Colonic mucosa (tissue), 4 donors: ENCODE results near the gene PCGF1. TPM values are rescaled to one million over a fixed set of nuclear protein-coding genes. Genes with fewer than 3 reads are reported as not detected.
A peak's percentile ranks its signal among the peaks of the same experiment; 100 is the strongest.

Experiments used
- DNase-seq: peaks from one replicate; pipeline ENCODE4 v3.0.0-alpha.2; 2020
- H3K27ac ChIP-seq: fragments of 200-600 bp; one replicate; pipeline ENCODE4 v1.8.0; 2021
- H3K27me3 ChIP-seq: fragments of 200-600 bp; one replicate; pipeline ENCODE4 v1.8.0; 2021
- H3K36me3 ChIP-seq: fragments of 200-600 bp; one replicate; pipeline ENCODE4 v1.8.0; 2021
- H3K4me1 ChIP-seq: fragments of 200-600 bp; one replicate; pipeline ENCODE4 v1.8.0; 2021; ENCODE audit warnings: mild to moderate bottlenecking
- H3K4me3 ChIP-seq: fragments of 200-600 bp; one replicate; pipeline ENCODE4 v1.8.0; 2021
- H3K9ac ChIP-seq, 2 donors: one replicate each; pipeline ENCODE4 v1.7.0; 2013; ENCODE audit warnings: control low read depth in 2 of 2, low read depth in 2 of 2, low read length in 2 of 2
- H3K9me3 ChIP-seq: fragments of 200-600 bp; one replicate; pipeline ENCODE4 v1.8.0; 2021
- intact Hi-C: fragments of 100-400 bp; cut with DNase I; formaldehyde crosslinking; loops from one replicate; pipeline ENCODE4 v1.14.1; 2022
- total RNA-seq, 2 donors: library from RNA; stranded (reverse); fragmentation: NEBNext Ultra II Directional in 1 of 2; extraction: Animal tissue kit (Norgen Biotek cat#: 25700) in 1 of 2; gene quantifications; one replicate each; pipeline ENCODE4 v1.2.1, GENCODE V29; 2021
- TF ChIP-seq, protein P1 (sequence below): fragments of 200-600 bp; IDR thresholded peaks from one replicate; pipeline ENCODE4 v1.8.0; 2022; ENCODE audit warnings: antibody characterized with exemption, mild to moderate bottlenecking
- donor health status: healthy.
- donor health status: DM: no; HTN: no; CAD: no.
- donor health status: DM: no; HTN: no; CAD: no.

PCGF1 gene
- total RNA-seq, 2 donors from 2014 or later = 16.1 to 19.9 TPM

- peak overlapping the region in 1 of 2 donors; percentile 46 for H3K9ac ChIP-seq
- peaks cover 17% of the 10 kb centered on the region for H3K27me3 ChIP-seq
- H3K9me3 ChIP-seq = no peaks in the 10 kb centered on the region
- H3K27ac ChIP-seq = peak overlapping the region; percentile 32
- TF ChIP-seq, protein P1, sequence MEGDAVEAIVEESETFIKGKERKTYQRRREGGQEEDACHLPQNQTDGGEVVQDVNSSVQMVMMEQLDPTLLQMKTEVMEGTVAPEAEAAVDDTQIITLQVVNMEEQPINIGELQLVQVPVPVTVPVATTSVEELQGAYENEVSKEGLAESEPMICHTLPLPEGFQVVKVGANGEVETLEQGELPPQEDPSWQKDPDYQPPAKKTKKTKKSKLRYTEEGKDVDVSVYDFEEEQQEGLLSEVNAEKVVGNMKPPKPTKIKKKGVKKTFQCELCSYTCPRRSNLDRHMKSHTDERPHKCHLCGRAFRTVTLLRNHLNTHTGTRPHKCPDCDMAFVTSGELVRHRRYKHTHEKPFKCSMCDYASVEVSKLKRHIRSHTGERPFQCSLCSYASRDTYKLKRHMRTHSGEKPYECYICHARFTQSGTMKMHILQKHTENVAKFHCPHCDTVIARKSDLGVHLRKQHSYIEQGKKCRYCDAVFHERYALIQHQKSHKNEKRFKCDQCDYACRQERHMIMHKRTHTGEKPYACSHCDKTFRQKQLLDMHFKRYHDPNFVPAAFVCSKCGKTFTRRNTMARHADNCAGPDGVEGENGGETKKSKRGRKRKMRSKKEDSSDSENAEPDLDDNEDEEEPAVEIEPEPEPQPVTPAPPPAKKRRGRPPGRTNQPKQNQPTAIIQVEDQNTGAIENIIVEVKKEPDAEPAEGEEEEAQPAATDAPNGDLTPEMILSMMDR = no peak
- peak overlapping the region; percentile 47 for H3K4me3 ChIP-seq
- intact Hi-C loops = no loop called here
- no peaks in the 10 kb centered on the region for H3K36me3 ChIP-seq
- peak; percentile 63 for DNase-seq
- peaks cover 15% of the 10 kb centered on the region for H3K4me1 ChIP-seq
Observed at GRCh38 chr2:74498500-74499266, 8.8 kb downstream of the PCGF1 start.

GRCh38 chr2:74497777-74498499, 9.6 kb downstream of the PCGF1 start:
- Histone ChIP-seq H3K9ac (peak overlapping the region in 1 of 2 donors; percentile 46), H3K27me3 (peaks cover 17% of the 10 kb centered on the region), H3K4me3 (peak overlapping the region; percentile 47), H3K9me3 (no peaks in the 10 kb centered on the region), H3K27ac (peak overlapping the region; percentile 32), H3K4me1 (peaks cover 15% of the 10 kb centered on the region), H3K36me3 (no peaks in the 10 kb centered on the region)
- TF ChIP-seq, protein P1 = no peak
- intact Hi-C loops = no loop called here
- peak; percentile 67 for DNase-seq

DNA sequence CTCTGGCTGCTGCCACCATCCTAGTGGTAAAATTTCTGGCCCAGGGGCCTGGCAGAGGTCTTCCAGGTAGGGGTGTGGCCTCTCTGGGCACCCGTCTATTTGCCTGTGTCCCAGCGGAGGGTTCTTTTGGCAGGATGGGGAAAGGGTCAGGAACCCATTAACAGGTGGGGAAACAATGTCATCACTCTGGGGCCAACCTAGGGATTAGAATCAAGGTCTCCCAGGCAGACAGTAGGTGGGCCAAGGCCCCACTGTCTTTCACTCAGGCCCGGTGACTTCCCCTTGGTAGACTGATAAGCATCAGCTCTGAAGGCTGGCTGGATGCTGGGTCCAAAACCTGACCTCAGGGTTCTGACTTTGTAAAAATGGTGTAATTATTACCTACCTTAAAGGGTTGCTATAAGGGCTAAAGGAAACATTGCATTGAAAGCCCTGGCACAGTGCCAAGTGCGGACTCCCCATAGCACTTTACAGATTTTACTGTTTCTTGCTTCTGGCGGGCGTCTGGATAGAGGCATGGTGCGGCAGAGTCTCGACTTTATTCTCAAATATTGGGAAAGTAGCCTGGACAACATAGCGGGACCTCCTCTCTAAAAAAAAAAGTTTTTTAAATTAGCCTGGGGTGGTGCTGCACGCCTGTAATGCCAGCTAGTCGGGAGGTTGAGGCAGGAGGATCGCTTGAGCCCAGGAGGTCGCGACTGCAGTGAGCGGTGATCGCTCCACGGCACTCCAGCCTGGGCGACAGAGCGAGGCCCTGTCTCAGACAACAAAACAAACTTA, 10.3 kb downstream of the PCGF1 start:
- no peak overlapping the region for H3K27ac ChIP-seq
- peaks cover 17% of the 10 kb centered on the region for H3K27me3 ChIP-seq

DNA sequence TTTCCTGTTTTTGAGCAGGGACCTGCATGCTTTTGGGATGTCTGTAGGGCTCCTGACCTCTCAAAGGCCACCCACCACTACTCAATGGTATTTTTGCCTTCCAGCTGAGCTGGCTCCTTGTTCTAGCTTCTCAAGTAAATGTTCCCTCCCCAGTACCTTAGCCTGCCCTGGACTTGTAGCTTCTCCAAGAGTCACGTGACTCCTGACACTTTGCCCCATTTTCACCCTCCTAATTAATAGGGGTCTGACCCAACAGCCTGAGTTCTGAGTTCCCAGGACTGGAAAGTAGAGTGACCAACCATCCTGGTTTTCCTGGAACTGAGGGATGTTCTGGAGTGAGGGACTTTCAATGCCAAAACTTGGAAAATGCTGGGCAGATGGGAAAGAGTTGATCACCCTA, 12.1 kb downstream of the PCGF1 start:
- peaks cover 15% of the 10 kb centered on the region for H3K4me1 ChIP-seq
- TF ChIP-seq, protein P1 = no peak
- no peaks in the 10 kb centered on the region for H3K9me3 ChIP-seq
- no peak overlapping the region for H3K27ac ChIP-seq
- no peak for DNase-seq
- H3K36me3 ChIP-seq = no peaks in the 10 kb centered on the region
- H3K9ac ChIP-seq = no peak overlapping the region
- no peak overlapping the region for H3K4me3 ChIP-seq
- H3K27me3 ChIP-seq = peaks cover 17% of the 10 kb centered on the region
- intact Hi-C loops = no loop called here

More for the DNA sequence above, 10.3 kb downstream of the PCGF1 start:
- no peaks in the 10 kb centered on the region for H3K36me3 ChIP-seq
- TF ChIP-seq, protein P1 = no peak
- peak overlapping the region; percentile 47 for H3K4me3 ChIP-seq
- DNase-seq = no peak
- no peaks in the 10 kb centered on the region for H3K9me3 ChIP-seq
- peaks cover 15% of the 10 kb centered on the region for H3K4me1 ChIP-seq
- intact Hi-C loops = no loop called here
- no peak overlapping the region for H3K9ac ChIP-seq

GRCh38 chr2:74493546-74493945, 13.9 kb downstream of the PCGF1 start:
- Histone ChIP-seq H3K9ac (no peak overlapping the region), H3K4me3 (no peak overlapping the region), H3K27ac (no peak overlapping the region), H3K36me3 (no peaks in the 10 kb centered on the region), H3K9me3 (no peaks in the 10 kb centered on the region), H3K27me3 (peaks cover under 1% of the 10 kb centered on the region), H3K4me1 (peaks cover 5% of the 10 kb centered on the region)
- intact Hi-C loops = no loop called here
- no peak for DNase-seq
- TF ChIP-seq, protein P1 = no peak
